Thyroid gland (tissue), 4 donors: ENCODE data around the gene GAREM1. TPM values are rescaled to one million over a fixed set of nuclear protein-coding genes. Genes with fewer than 3 reads are reported as not detected.

ENCODE experiments used
- DNase-seq, 2 donors: peaks; one replicate each; pipeline ENCODE4 v3.0.0-alpha.2; 2019
- H3K27ac ChIP-seq, 3 donors: fragments of 200-600 bp; sonication (generic); 1 replicate in 2 of 3; 2 replicates in 1 of 3; pipeline ENCODE4 v1.5.1; 2016 to 2019; ENCODE audit warnings: mild to moderate bottlenecking in 1 of 3, moderate library complexity in 1 of 3
- H3K27me3 ChIP-seq: fragments of 200-600 bp; sonication (generic); one replicate; pipeline ENCODE4 v1.5.1; 2019
- H3K36me3 ChIP-seq, 2 donors: fragments of 200-600 bp; sonication (generic); one replicate each; pipeline ENCODE4 v1.5.1; 2016 to 2019
- H3K4me1 ChIP-seq, 2 donors: fragments of 200-600 bp; sonication (generic); one replicate each; pipeline ENCODE4 v1.5.1; 2017 to 2019
- H3K4me3 ChIP-seq, 3 donors: fragments of 200-600 bp; sonication (generic); replicated peaks in 1 of 3; 1 replicate in 2 of 3; 2 replicates in 1 of 3; pipeline ENCODE4 v1.5.1; 2016; ENCODE audit warnings: mild to moderate bottlenecking in 1 of 3
- H3K9me3 ChIP-seq: fragments of 200-600 bp; sonication (generic); one replicate; pipeline ENCODE4 v1.5.1; 2017
- POLR2A ChIP-seq, 2 donors: fragments of 450-650 bp; IDR thresholded peaks; one replicate each; pipeline ENCODE4 v1.6.1; 2017; ENCODE audit warnings: antibody characterized with exemption in 2 of 2, mild to moderate bottlenecking in 2 of 2, moderate library complexity in 1 of 2
- WGBS, 2 donors: methylation state at CpG; one replicate each; pipeline ENCODE4 v1.1.5; 2017; 5-methylcytosine and 5-hydroxymethylcytosine counted together
- intact Hi-C: fragments of 100-400 bp; cut with DNase I; formaldehyde crosslinking; loops from one replicate; pipeline ENCODE4 v1.15.1; 2023
- total RNA-seq, 4 donors: library from RNA; depleted of rRNA; stranded (reverse); fragments of >200 nt; gene quantifications; one replicate each; pipeline ENCODE4 v1.2.3, GENCODE V29; 2016
- TF ChIP-seq, protein P1 (sequence below), 6 experiments: fragments of 200-600 bp in 3 of 6; fragments of 450-650 bp in 3 of 6; sonication (generic) in 3 of 6; IDR thresholded peaks; one replicate each; pipeline ENCODE4 v1.5.1; 2016 to 2019; ENCODE audit warnings: antibody characterized with exemption in 6 of 6, mild to moderate bottlenecking in 2 of 6, inconsistent platforms in 1 of 6, moderate library complexity in 1 of 6

Gene GAREM1
- total RNA-seq, 4 donors from 2014 or later: 4.6 to 6.8 (median 5.8) TPM

DNA sequence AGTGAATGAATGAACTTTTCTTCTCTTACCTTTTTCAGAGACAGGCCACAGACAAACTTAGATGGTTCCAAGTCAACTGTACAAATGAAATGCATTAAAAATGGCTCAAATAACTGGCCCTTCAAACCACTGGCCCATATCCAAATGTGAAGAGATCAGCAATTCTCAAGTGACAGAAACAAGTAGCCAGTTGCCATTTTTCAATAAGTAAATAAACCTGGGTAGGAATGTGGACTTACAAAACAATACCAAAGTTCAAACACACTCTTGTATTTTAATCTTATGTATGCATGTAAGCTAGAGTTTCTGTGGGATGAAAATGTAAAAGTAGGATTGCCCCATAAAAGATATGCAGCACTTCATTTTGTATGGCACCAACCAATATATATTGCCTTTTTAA, 151.6 kb downstream of the GAREM1 start:
- Histone ChIP-seq H3K4me3 (no peak overlapping the region), H3K4me1 (peaks cover 14 to 15% of the 10 kb centered on the region in 2 donors), H3K36me3 (no peaks in the 10 kb centered on the region), H3K27me3 (no peaks in the 10 kb centered on the region), H3K27ac (no peak overlapping the region), H3K9me3 (no peaks in the 10 kb centered on the region)
- intact Hi-C loops: no loop called here
- no peak for DNase-seq
- no peak for TF ChIP-seq POLR2A (IDR thresholded peaks at IDR 0.05)
- TF ChIP-seq, protein P1, sequence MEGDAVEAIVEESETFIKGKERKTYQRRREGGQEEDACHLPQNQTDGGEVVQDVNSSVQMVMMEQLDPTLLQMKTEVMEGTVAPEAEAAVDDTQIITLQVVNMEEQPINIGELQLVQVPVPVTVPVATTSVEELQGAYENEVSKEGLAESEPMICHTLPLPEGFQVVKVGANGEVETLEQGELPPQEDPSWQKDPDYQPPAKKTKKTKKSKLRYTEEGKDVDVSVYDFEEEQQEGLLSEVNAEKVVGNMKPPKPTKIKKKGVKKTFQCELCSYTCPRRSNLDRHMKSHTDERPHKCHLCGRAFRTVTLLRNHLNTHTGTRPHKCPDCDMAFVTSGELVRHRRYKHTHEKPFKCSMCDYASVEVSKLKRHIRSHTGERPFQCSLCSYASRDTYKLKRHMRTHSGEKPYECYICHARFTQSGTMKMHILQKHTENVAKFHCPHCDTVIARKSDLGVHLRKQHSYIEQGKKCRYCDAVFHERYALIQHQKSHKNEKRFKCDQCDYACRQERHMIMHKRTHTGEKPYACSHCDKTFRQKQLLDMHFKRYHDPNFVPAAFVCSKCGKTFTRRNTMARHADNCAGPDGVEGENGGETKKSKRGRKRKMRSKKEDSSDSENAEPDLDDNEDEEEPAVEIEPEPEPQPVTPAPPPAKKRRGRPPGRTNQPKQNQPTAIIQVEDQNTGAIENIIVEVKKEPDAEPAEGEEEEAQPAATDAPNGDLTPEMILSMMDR (IDR thresholded peaks at IDR 0.05): no peak

DNA sequence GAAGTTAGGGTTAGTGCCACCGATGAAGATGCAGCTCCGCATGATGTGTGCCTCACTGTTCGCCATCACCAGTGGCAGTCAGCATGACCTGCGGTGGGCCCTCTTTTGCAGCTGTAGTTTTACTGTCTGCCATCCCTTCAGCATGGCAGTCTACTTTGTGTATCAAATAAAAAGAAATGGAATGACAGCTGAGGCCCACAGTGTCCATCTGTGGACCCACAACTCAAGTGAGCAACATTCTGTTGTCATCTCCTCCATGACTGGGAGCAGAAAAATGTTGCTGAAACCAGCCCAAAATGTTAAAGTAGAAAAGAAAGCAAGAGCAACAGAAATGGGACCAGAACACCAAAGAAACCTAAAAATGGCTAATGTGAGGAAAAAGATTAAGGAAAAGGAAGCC, 152.1 kb downstream of the GAREM1 start:
- no peak overlapping the region for H3K4me3 ChIP-seq
- TF ChIP-seq, protein P1 (IDR thresholded peaks at IDR 0.05): no peak
- TF ChIP-seq POLR2A (IDR thresholded peaks at IDR 0.05): no peak
- H3K27me3 ChIP-seq: no peaks in the 10 kb centered on the region
- intact Hi-C loops: no loop called here
- peaks cover 14 to 15% of the 10 kb centered on the region in 2 donors for H3K4me1 ChIP-seq
- H3K27ac ChIP-seq: no peak overlapping the region
- no peak for DNase-seq
- no peaks in the 10 kb centered on the region for H3K36me3 ChIP-seq
- no peaks in the 10 kb centered on the region for H3K9me3 ChIP-seq
- WGBS, 2 donors: 78 to 95% methylated on average over 4 of the region's 4 CpGs

DNA sequence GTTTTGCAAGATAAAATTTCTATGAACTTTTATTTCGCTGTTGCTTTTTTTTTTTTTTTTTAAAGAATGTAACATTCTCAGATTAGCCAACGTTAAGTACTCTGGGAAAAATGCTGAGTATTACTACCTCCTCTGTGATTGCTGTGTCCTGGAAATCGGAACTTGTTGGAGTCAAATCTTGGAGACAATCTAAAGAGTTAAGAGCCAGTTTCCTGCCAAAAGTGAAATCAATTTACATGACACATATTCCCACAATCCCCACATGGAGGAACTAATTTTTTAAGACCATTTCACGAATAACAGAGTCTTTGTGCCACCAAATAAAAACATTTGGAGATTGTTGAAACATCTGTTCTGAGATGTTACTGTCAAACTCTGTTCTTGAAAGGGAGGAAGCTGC, 153.0 kb downstream of the GAREM1 start:
- peak overlapping the region; percentile 17 to 73 (median 35) for H3K27ac ChIP-seq
- peaks cover 14 to 15% of the 10 kb centered on the region in 2 donors for H3K4me1 ChIP-seq
- no peak for DNase-seq
- no peaks in the 10 kb centered on the region for H3K9me3 ChIP-seq
- 27 to 40% methylated on average over 4 of the region's 4 CpGs for WGBS, 2 donors
- intact Hi-C loops: no loop called here
- H3K36me3 ChIP-seq: no peaks in the 10 kb centered on the region
- H3K4me3 ChIP-seq: no peak overlapping the region
- no peaks in the 10 kb centered on the region for H3K27me3 ChIP-seq
- TF ChIP-seq POLR2A (IDR thresholded peaks at IDR 0.05): no peak
- TF ChIP-seq, protein P1 (IDR thresholded peaks at IDR 0.05): no peak

DNA sequence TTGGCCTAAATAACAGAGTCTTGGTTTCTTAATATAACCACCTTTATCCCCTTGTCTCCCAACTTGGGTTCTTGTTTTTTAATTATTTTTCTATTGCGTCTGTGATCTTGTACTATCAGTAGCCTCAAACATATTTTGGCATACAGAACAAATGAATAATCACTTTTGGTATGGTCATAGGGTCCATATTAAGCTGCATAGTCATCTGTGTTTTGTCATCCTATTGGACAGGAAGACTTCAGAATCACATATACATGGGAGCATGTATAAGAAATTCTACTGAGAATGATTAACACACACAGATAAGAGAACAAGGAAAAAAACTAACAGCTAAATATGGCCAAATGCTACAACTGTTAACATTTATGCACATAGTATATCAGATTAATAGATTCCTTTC, 154.8 kb downstream of the GAREM1 start:
- 95 to 98% methylated on average over 1 of the region's 1 CpG for WGBS, 2 donors
- no peak overlapping the region for H3K4me3 ChIP-seq
- TF ChIP-seq POLR2A (IDR thresholded peaks at IDR 0.05): no peak
- TF ChIP-seq, protein P1 (IDR thresholded peaks at IDR 0.05): no peak
- no peaks in the 10 kb centered on the region for H3K36me3 ChIP-seq
- H3K27ac ChIP-seq: no peak overlapping the region
- H3K4me1 ChIP-seq: peaks cover 14 to 15% of the 10 kb centered on the region in 2 donors
- intact Hi-C loops: no loop called here
- no peaks in the 10 kb centered on the region for H3K27me3 ChIP-seq
- no peaks in the 10 kb centered on the region for H3K9me3 ChIP-seq
- DNase-seq: no peak

DNA sequence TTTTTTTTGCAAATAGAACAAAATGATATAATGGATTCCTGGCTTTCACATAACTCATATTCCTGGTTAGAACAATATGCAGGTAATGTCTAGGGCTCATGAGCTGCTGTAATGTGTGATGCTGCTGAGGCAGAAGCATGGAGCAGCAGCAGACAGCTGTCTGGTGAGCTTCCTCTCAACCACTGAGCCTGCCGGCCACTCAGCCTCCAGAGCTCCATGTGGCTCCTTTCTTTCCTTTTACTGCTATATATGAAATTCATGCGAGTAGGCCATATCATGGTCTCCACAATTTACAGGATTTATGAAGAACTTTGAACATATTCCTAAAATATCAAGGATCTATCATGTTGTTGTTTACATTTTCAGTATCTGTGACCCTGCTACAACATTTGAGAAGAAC, 159.9 kb downstream of the GAREM1 start:
- H3K4me3 ChIP-seq: no peak overlapping the region
- H3K9me3 ChIP-seq: no peaks in the 10 kb centered on the region
- DNase-seq: no peak
- TF ChIP-seq, protein P1 (IDR thresholded peaks at IDR 0.05): no peak
- no peak for TF ChIP-seq POLR2A (IDR thresholded peaks at IDR 0.05)
- H3K27ac ChIP-seq: no peak overlapping the region
- H3K36me3 ChIP-seq: no peaks in the 10 kb centered on the region
- no peaks in the 10 kb centered on the region for H3K27me3 ChIP-seq
- intact Hi-C loops: no loop called here
- 89 to 92% methylated on average over 2 of the region's 2 CpGs for WGBS, 2 donors
- H3K4me1 ChIP-seq: peaks cover 0 to 4% of the 10 kb centered on the region in 2 donors
